A549 (cell line): Measurements from ENCODE around the gene HECTD4.

Experiments
- CBX8 ChIP-seq: fragments of 200-600 bp; sonication (generic); IDR thresholded peaks from 2 replicates; pipeline ENCODE4 v1.6.1; 2016
- EP300 ChIP-seq, 2 experiments: fragments of >200 bp; sonication (Bioruptor Twin); formaldehyde crosslinking; IDR thresholded peaks; 2 replicates in 1 of 2; 3 replicates in 1 of 2; pipeline ENCODE4 v1.6.1; 2016 to 2017
- MYC ChIP-seq: IDR thresholded peaks from 2 replicates; pipeline ENCODE4 v1.6.1; 2012; ENCODE audit warnings: mild to moderate bottlenecking, inconsistent platforms, low read length, improper control_type of control experiment, borderline replicate concordance
- SREBF2 ChIP-seq: fragments of 450-650 bp; IDR thresholded peaks from 2 replicates; pipeline ENCODE4 v1.6.1; 2014; ENCODE audit warnings: mild to moderate bottlenecking, moderate library complexity
- TF ChIP-seq, protein P1 (sequence below): fragments of 200-600 bp; sonication (generic); IDR thresholded peaks from 2 replicates; pipeline ENCODE4 v1.6.1; 2016; ENCODE audit warnings: antibody characterized with exemption, mild to moderate bottlenecking, moderate library complexity
- TF ChIP-seq, protein P2 (sequence below): fragments of >200 bp; sonication (Bioruptor Twin); formaldehyde crosslinking; IDR thresholded peaks from 3 replicates; pipeline ENCODE4 v1.5.1; 2016
- TF ChIP-seq, protein P3 (sequence below): fragments of 450-650 bp; IDR thresholded peaks from 2 replicates; pipeline ENCODE4 v1.6.1; 2014; ENCODE audit warnings: antibody characterized with exemption

DNA sequence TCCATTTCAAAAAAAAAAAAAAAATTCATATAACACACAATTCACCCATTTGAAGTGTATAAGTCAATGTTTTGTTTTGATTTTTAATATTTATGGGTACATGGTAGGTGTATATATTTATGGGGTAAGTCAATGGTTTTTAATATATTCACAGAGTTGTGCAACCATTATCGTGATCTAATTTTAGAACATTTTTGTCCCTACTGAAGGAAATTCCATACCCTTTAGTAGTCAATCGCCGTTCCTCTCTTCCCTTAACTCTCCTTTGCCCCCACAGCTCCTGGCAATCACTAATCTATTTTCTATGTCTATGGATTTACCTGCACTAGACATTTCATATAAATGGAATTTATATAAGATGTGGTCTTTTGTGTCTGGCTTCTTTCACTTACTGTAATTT lies 164.1 kb downstream of the HECTD4 start:
- TF ChIP-seq, protein P1, sequence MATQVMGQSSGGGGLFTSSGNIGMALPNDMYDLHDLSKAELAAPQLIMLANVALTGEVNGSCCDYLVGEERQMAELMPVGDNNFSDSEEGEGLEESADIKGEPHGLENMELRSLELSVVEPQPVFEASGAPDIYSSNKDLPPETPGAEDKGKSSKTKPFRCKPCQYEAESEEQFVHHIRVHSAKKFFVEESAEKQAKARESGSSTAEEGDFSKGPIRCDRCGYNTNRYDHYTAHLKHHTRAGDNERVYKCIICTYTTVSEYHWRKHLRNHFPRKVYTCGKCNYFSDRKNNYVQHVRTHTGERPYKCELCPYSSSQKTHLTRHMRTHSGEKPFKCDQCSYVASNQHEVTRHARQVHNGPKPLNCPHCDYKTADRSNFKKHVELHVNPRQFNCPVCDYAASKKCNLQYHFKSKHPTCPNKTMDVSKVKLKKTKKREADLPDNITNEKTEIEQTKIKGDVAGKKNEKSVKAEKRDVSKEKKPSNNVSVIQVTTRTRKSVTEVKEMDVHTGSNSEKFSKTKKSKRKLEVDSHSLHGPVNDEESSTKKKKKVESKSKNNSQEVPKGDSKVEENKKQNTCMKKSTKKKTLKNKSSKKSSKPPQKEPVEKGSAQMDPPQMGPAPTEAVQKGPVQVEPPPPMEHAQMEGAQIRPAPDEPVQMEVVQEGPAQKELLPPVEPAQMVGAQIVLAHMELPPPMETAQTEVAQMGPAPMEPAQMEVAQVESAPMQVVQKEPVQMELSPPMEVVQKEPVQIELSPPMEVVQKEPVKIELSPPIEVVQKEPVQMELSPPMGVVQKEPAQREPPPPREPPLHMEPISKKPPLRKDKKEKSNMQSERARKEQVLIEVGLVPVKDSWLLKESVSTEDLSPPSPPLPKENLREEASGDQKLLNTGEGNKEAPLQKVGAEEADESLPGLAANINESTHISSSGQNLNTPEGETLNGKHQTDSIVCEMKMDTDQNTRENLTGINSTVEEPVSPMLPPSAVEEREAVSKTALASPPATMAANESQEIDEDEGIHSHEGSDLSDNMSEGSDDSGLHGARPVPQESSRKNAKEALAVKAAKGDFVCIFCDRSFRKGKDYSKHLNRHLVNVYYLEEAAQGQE = no peak
- TF ChIP-seq CBX8 (no peak), SREBF2 (no peak), EP300 (IDR thresholded peaks at IDR 0.05) (no peak), MYC (no peak)
- TF ChIP-seq, protein P2, sequence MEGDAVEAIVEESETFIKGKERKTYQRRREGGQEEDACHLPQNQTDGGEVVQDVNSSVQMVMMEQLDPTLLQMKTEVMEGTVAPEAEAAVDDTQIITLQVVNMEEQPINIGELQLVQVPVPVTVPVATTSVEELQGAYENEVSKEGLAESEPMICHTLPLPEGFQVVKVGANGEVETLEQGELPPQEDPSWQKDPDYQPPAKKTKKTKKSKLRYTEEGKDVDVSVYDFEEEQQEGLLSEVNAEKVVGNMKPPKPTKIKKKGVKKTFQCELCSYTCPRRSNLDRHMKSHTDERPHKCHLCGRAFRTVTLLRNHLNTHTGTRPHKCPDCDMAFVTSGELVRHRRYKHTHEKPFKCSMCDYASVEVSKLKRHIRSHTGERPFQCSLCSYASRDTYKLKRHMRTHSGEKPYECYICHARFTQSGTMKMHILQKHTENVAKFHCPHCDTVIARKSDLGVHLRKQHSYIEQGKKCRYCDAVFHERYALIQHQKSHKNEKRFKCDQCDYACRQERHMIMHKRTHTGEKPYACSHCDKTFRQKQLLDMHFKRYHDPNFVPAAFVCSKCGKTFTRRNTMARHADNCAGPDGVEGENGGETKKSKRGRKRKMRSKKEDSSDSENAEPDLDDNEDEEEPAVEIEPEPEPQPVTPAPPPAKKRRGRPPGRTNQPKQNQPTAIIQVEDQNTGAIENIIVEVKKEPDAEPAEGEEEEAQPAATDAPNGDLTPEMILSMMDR = no peak
- TF ChIP-seq, protein P3, sequence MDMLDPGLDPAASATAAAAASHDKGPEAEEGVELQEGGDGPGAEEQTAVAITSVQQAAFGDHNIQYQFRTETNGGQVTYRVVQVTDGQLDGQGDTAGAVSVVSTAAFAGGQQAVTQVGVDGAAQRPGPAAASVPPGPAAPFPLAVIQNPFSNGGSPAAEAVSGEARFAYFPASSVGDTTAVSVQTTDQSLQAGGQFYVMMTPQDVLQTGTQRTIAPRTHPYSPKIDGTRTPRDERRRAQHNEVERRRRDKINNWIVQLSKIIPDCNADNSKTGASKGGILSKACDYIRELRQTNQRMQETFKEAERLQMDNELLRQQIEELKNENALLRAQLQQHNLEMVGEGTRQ = no peak
